ENCODE data around the gene RUNDC3A.

RUNDC3A gene

GRCh38 chr17:44308320-44308818, at the start of gene RUNDC3A:
Gene RUNDC3A (plus strand): TSS chr17:44308601. CDS start chr17:44308833, 232 bp downstream.
- no peaks in the 10 kb centered on the region for H3K9me2 ChIP-seq (ENCODE audit: low read depth, low read length)
- no peaks in the 10 kb centered on the region for H3K9me3 ChIP-seq (ENCODE audit: low read length)
- no peak within 1 kb of the TSS for H3K9ac ChIP-seq (ENCODE audit: low read length)
- peaks cover 7% of the 10 kb centered on the region for H3K4me1 ChIP-seq (ENCODE audit: insufficient read depth, low read length, severe bottlenecking)
- H4K20me1 ChIP-seq (ENCODE audit: insufficient read depth, low read length), result no peaks in the 10 kb centered on the region
- peaks cover 5% of the 10 kb centered on the region; the same call in 1 of the 2 replicates for H3K27me3 ChIP-seq (ENCODE audit: insufficient read depth, low read length)
- H3K4me3 ChIP-seq (ENCODE audit: low read depth, low read length, poor library complexity, severe bottlenecking), result peak within 1 kb of the TSS; percentile 52
- H3K79me2 ChIP-seq (ENCODE audit: insufficient read depth, low read length), result no peaks in the 10 kb centered on the region
- no peak within 1 kb of the TSS for H3K27ac ChIP-seq (ENCODE audit: low read depth, low read length, poor library complexity, severe bottlenecking)
- no peaks in the 10 kb centered on the region for H3F3A ChIP-seq (ENCODE audit: insufficient read depth, low read length)
- no peaks in the 10 kb centered on the region for H3K36me3 ChIP-seq (ENCODE audit: insufficient read depth, low read length)
- no peak for TF ChIP-seq EZH2 (IDR thresholded peaks at IDR 0.05; ENCODE audit: borderline replicate concordance, low read length)
- TF ChIP-seq CTCF (IDR thresholded peaks at IDR 0.05; ENCODE audit: low read length), result no peak
- peak within 1 kb of the TSS; percentile 89 for H3K4me2 ChIP-seq (ENCODE audit: low read length)
- H2AFZ ChIP-seq (ENCODE audit: low read length), result no peak within 1 kb of the TSS

GRCh38 chr17:44258811-44259351, 49.5 kb upstream of the RUNDC3A start:
- Histone ChIP-seq H3K27me3 (ENCODE audit: insufficient read depth, low read length) (peaks cover 8% of the 10 kb centered on the region; the same call in 1 of the 2 replicates), H3K79me2 (ENCODE audit: insufficient read depth, low read length) (no peaks in the 10 kb centered on the region), H4K20me1 (ENCODE audit: insufficient read depth, low read length) (no peaks in the 10 kb centered on the region), H3K4me2 (ENCODE audit: low read length) (no peak overlapping the region), H2AFZ (ENCODE audit: low read length) (no peak overlapping the region), H3K27ac (ENCODE audit: low read depth, low read length, poor library complexity, severe bottlenecking) (no peak overlapping the region), H3F3A (ENCODE audit: insufficient read depth, low read length) (no peaks in the 10 kb centered on the region), H3K9me3 (ENCODE audit: low read length) (no peaks in the 10 kb centered on the region), H3K4me1 (ENCODE audit: insufficient read depth, low read length, severe bottlenecking) (no peaks in the 10 kb centered on the region), H3K9ac (ENCODE audit: low read length) (no peak overlapping the region), H3K4me3 (ENCODE audit: low read depth, low read length, poor library complexity, severe bottlenecking) (no peak overlapping the region), H3K36me3 (ENCODE audit: insufficient read depth, low read length) (no peaks in the 10 kb centered on the region), H3K9me2 (ENCODE audit: low read depth, low read length) (no peaks in the 10 kb centered on the region)
- TF ChIP-seq EZH2 (IDR thresholded peaks at IDR 0.05; ENCODE audit: borderline replicate concordance, low read length), result no peak
- TF ChIP-seq CTCF (IDR thresholded peaks at IDR 0.05; ENCODE audit: low read length), result no peak

GRCh38 chr17:44260296-44260695, 48.1 kb upstream of the RUNDC3A start:
- H3K36me3 ChIP-seq (ENCODE audit: insufficient read depth, low read length), result no peaks in the 10 kb centered on the region
- no peaks in the 10 kb centered on the region for H3K9me2 ChIP-seq (ENCODE audit: low read depth, low read length)
- no peak overlapping the region for H2AFZ ChIP-seq (ENCODE audit: low read length)
- TF ChIP-seq CTCF (IDR thresholded peaks at IDR 0.05; ENCODE audit: low read length), result no peak
- TF ChIP-seq EZH2 (IDR thresholded peaks at IDR 0.05; ENCODE audit: borderline replicate concordance, low read length), result no peak
- H3K4me3 ChIP-seq (ENCODE audit: low read depth, low read length, poor library complexity, severe bottlenecking), result no peak overlapping the region
- no peaks in the 10 kb centered on the region for H3K9me3 ChIP-seq (ENCODE audit: low read length)
- no peaks in the 10 kb centered on the region for H3K4me1 ChIP-seq (ENCODE audit: insufficient read depth, low read length, severe bottlenecking)
- no peak overlapping the region for H3K9ac ChIP-seq (ENCODE audit: low read length)
- H3K27me3 ChIP-seq (ENCODE audit: insufficient read depth, low read length), result 0 out of 2 replicates have a peak, but pooled peaks cover 4% of the 10 kb centered on the region
- H3K27ac ChIP-seq (ENCODE audit: low read depth, low read length, poor library complexity, severe bottlenecking), result no peak overlapping the region
- no peaks in the 10 kb centered on the region for H4K20me1 ChIP-seq (ENCODE audit: insufficient read depth, low read length)
- no peaks in the 10 kb centered on the region for H3F3A ChIP-seq (ENCODE audit: insufficient read depth, low read length)
- no peaks in the 10 kb centered on the region for H3K79me2 ChIP-seq (ENCODE audit: insufficient read depth, low read length)
- no peak overlapping the region for H3K4me2 ChIP-seq (ENCODE audit: low read length)

Measured in OCI-LY1 (cell line).